ENCODE results near the gene ANKRD34C.
"Not testable (repeated sequence)": the region's sequence is repeated elsewhere in the genome, so short reads cannot be mapped to it uniquely, and the experiment has no call there.

The ANKRD34C gene

GRCh38 chr15:79311901-79312553 is 29.5 kb downstream of the ANKRD34C start:
- no peak for DNase-seq (ENCODE audit: low spot score)

- no peak for DNase-seq (ENCODE audit: low spot score)
Observed at GRCh38 chr15:79314186-79314585, 31.7 kb downstream of the ANKRD34C start.

DNA sequence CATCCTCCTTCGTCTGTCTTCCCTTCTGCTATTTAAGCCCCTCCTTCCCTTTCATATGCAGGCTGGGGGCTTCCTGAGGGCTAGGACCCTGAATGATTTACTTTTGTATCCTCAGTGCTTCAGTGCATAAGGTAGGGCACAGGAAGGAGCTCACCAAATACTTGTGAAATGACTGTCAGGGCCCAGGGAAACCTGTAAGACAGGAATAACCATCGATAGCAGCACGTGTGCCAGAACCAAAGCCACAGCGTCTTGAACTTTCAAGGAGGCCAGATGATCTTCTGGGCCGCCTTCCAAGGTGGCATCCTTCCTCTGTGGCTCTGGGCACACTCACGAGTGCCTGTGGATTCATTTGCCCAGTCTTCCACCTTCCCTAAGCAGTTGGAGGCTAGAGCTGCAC is 32.3 kb downstream of the ANKRD34C start:
- DNase-seq (ENCODE audit: low spot score) = no peak

- no peak for DNase-seq (ENCODE audit: low spot score)
Observed at GRCh38 chr15:79315623-79316328, 33.3 kb downstream of the ANKRD34C start.

- DNase-seq (ENCODE audit: low spot score) = no peak
Observed at GRCh38 chr15:79316864-79317263, 34.3 kb downstream of the ANKRD34C start.

DNA sequence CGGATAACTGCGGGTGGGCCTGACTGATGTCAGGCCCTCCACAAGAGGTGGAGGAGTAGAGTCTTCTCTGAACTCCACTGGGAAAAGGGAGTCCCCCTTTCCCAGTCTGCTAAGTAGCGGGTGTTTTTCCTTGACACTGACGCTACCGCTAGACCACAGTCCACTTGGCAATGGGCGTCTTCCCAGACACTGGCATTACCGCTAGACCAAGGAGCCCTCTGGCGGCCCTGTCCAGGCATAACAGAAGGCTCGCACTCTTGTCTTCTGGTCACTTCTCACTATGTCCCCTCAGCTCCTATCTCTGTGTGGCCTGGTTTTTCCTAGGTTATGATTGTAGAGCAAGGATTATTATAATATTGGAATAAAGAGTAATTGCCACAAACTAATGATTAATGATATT is 37.5 kb downstream of the ANKRD34C start:
- not testable (repeated sequence) for DNase-seq (ENCODE audit: low spot score)

- no peak for DNase-seq (ENCODE audit: low spot score)
Observed at GRCh38 chr15:79321876-79322275, 39.4 kb downstream of the ANKRD34C start.

GRCh38 chr15:79322306-79322705 is 39.8 kb downstream of the ANKRD34C start:
- DNase-seq (ENCODE audit: low spot score) = no peak

GRCh38 chr15:79322945-79323344 is 40.4 kb downstream of the ANKRD34C start:
- DNase-seq (ENCODE audit: low spot score) = peak; percentile 7

DNA sequence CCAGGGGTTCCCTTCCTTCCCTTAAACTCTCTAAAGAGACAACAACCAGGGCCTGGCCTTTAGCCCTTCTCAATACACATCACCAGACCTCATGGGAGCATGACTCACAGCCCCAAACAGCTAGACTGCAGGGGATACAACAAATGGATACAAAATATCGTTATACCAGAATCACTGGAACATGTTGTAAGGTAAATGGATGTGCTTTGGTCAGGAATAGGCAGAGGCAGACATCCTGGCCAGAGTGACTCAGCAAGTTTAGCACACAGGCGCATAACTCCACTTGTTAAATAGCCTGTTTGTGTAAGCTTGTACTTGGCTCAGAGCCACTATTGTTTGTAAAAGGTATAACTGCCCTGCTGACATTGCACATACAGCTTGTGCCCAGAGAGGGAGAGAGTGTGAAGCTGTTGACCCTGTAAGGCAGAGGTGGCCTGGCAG is 46.7 kb downstream of the ANKRD34C start:
- no peak for DNase-seq (ENCODE audit: low spot score)
